ENCODE results near the gene CDC14C.

The CDC14C gene

DNA sequence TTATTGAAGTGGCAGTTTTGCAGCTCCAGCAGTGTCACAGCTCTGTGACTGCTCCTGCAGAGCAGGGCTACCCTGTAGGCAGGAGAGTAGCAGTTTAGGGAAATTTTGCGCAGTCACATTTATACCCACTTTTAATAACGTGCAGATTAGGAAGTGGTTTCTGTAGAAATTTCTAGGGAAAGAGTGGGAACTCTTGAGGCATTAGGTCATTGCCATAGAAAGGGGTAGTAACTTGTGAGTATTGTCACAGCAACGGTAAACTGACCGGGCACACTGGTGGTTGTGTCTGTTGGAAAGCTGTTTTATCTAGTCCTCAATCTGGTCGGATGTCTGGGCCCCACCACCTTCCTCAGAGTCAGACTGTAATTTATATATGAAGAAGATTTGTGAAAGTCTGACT lies 51.9 kb downstream of the CDC14C start:
- DNase-seq (ENCODE audit: low read depth in 2 of 2): no peak

DNA sequence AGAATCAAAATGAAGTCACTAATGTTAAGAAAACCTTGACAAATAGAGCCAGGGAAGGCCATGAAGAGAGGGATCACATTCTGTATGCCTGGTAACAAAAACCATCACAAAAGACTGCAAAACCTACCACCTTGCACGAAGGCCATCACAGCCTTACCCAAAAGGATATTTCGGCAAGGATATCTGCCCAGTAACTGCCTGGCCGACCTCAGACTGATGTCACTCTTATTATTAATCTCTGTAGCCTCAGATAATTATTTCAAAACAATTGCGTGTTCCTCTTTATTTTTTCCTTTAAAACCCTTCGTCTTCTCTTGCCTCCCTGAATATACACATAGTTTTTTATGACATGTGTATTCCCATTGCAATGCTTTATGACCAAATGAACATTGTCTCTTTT lies 52.5 kb downstream of the CDC14C start:
- no peak for DNase-seq (ENCODE audit: low read depth in 2 of 2)

All from activated CD8-positive, alpha-beta memory T cell treated with anti-CD3 and anti-CD28 coated beads for 4 hours (primary cell).